NOMO-1 treated with dmso at 0.1 percent for 144 hours (cell line): ENCODE data around the gene WDR43.
A peak's percentile ranks its signal among the peaks of the same experiment; 100 is the strongest.

Experiments
- DNase-seq: peaks from one replicate; lab custom pipeline; 2025; ENCODE audit not compliant: unreplicated experiment; lab: John Stamatoyannopoulos, UW

The WDR43 gene

GRCh38 chr2:28894470-28895188 is at the start of gene WDR43:
WDR43 (plus strand) TSS chr2:28894667; CDS start chr2:28894699, 32 bp downstream.
- DNase-seq = peak; percentile 97

- no peak for DNase-seq
Measured at GRCh38 chr2:28855193-28855592, 39.3 kb upstream of the WDR43 start.

GRCh38 chr2:28855977-28856376 is 38.5 kb upstream of the WDR43 start:
- no peak for DNase-seq

- no peak for DNase-seq
Measured at GRCh38 chr2:28868611-28869010, 25.9 kb upstream of the WDR43 start.

- DNase-seq = no peak
Measured at GRCh38 chr2:28869494-28870145, 24.8 kb upstream of the WDR43 start.

- peak; percentile 94 for DNase-seq
Measured at GRCh38 chr2:28870146-28870891, 24.1 kb upstream of the WDR43 start, which contains the start of gene TRMT61B. TRMT61B (minus strand) TSS chr2:28870309; CDS start chr2:28870277, 32 bp downstream.

- no peak for DNase-seq
Measured at GRCh38 chr2:28871620-28872019, 22.8 kb upstream of the WDR43 start.

GRCh38 chr2:28880193-28880592 is 14.3 kb upstream of the WDR43 start:
- no peak for DNase-seq

- DNase-seq = no peak
Measured at GRCh38 chr2:28893488-28893887, 979 bp upstream of the WDR43 start.

- peak; percentile 6 for DNase-seq
Measured at GRCh38 chr2:28895189-28895893, 874 bp downstream of the WDR43 start.

GRCh38 chr2:28896906-28897305 is 2.4 kb downstream of the WDR43 start:
- no peak for DNase-seq

- no peak for DNase-seq
Measured at GRCh38 chr2:28898048-28898447, 3.6 kb downstream of the WDR43 start.

- DNase-seq = no peak
Measured at GRCh38 chr2:28901202-28901601, 6.7 kb downstream of the WDR43 start.

GRCh38 chr2:28901841-28902240 is 7.4 kb downstream of the WDR43 start:
- DNase-seq = no peak

GRCh38 chr2:28902584-28902983 is 8.1 kb downstream of the WDR43 start:
- no peak for DNase-seq

GRCh38 chr2:28904295-28904694 is 9.8 kb downstream of the WDR43 start:
- DNase-seq = no peak

GRCh38 chr2:28904802-28905457 is 10.5 kb downstream of the WDR43 start:
- no peak for DNase-seq

GRCh38 chr2:28905533-28905932 is 11.1 kb downstream of the WDR43 start:
- DNase-seq = no peak

GRCh38 chr2:28906376-28906775 is 11.9 kb downstream of the WDR43 start:
- no peak for DNase-seq

GRCh38 chr2:28906821-28907220 is 12.4 kb downstream of the WDR43 start:
- DNase-seq = no peak

- no peak for DNase-seq
Measured at GRCh38 chr2:28908172-28908571, 13.7 kb downstream of the WDR43 start.
